Ovary (tissue), 3 donors: ENCODE results near the gene THBD.

ENCODE experiments used
- POLR2A ChIP-seq: fragments of 450-650 bp; IDR thresholded peaks from one replicate; pipeline ENCODE4 v1.6.1; 2017; ENCODE audit warnings: antibody characterized with exemption, mild to moderate bottlenecking, moderate library complexity
- TF ChIP-seq, protein P1 (sequence below), 3 donors: fragments of 450-650 bp in 2 of 3; fragments of 200-600 bp in 1 of 3; IDR thresholded peaks; one replicate each; pipeline versions ENCODE4 v1.5.1 to v1.8.0; 2016 to 2022; ENCODE audit warnings: antibody characterized with exemption in 3 of 3, mild to moderate bottlenecking in 1 of 3
- donor health status: DM: no; HTN: no; CAD: no.

- TF ChIP-seq, protein P1, sequence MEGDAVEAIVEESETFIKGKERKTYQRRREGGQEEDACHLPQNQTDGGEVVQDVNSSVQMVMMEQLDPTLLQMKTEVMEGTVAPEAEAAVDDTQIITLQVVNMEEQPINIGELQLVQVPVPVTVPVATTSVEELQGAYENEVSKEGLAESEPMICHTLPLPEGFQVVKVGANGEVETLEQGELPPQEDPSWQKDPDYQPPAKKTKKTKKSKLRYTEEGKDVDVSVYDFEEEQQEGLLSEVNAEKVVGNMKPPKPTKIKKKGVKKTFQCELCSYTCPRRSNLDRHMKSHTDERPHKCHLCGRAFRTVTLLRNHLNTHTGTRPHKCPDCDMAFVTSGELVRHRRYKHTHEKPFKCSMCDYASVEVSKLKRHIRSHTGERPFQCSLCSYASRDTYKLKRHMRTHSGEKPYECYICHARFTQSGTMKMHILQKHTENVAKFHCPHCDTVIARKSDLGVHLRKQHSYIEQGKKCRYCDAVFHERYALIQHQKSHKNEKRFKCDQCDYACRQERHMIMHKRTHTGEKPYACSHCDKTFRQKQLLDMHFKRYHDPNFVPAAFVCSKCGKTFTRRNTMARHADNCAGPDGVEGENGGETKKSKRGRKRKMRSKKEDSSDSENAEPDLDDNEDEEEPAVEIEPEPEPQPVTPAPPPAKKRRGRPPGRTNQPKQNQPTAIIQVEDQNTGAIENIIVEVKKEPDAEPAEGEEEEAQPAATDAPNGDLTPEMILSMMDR (IDR thresholded peaks at IDR 0.05): no peak
- no peak for TF ChIP-seq POLR2A
These were observed 47.6 kb upstream of the THBD start for GRCh38 chr20:23096986-23097520.
